Peyer's patch (tissue), 4 donors: ENCODE measurements around the gene TP53TG3D.
"Not testable (repeated sequence)": the region's sequence is repeated elsewhere in the genome, so short reads cannot be mapped to it uniquely, and the experiment has no call there.

Source experiments
- CTCF ChIP-seq, 6 experiments: fragments of 450-650 bp in 4 of 6; fragments of 200-600 bp in 2 of 6; sonication (generic) in 1 of 6; IDR thresholded peaks; one replicate each; pipeline ENCODE4 v1.5.1; 2017 to 2019; ENCODE audit warnings: antibody characterized with exemption in 6 of 6, mild to moderate bottlenecking in 3 of 6, moderate library complexity in 1 of 6
- POLR2A ChIP-seq, 2 donors: fragments of 450-650 bp; IDR thresholded peaks; one replicate each; pipeline ENCODE4 v1.5.1; 2017; ENCODE audit warnings: antibody characterized with exemption in 2 of 2, mild to moderate bottlenecking in 2 of 2, moderate library complexity in 2 of 2

DNA sequence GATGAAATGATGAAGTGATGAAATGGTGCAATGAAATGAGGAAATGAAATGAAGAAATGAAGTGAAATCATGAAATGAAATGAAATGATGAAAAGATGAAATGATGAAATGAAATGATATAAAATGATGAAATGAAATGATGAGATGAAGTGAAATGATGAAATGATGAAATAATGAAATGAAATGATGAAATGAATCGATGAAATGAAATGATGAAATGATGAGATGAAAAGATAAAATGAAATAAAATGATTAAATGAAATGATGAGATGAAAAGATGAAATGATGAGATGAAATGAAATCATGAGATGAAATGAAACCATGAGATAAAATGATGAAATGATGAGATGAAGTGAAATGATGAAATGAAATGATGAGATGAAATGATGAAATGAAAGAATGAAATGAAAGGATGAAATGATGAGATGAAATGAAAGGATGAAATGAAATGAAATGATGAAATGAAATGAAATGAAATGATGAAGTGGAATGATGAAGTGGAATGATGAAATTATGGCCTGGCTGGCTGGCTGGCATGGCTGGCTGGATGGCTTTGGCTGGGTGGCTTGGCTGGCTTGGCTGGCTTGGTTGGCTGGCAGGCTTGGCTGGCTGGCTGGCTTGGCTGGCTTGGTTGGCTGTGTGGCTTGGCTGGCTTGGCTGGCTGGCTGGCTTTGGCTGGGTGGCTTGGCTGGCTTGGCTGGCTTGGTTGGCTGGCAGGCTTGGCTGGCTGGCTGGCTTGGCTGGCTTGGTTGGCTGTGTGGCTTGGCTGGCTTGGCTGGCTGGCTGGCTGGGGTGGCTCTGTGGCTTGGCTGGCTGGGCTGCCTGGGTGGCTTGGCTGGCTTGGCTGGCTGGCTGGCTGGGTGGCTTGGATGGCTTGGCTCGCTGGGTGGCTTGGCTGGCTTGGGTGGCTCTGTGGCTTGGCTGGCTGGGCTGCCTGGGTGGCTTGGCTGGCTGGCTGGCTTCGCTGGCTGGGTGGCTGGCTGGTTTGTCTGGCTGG, 32.0 kb downstream of the TP53TG3D start:
- TF ChIP-seq CTCF, POLR2A (IDR thresholded peaks at IDR 0.05): not testable (repeated sequence)
